Stomach (tissue), 4 donors: ENCODE measurements around the gene COL27A1.

Source experiments
- EP300 ChIP-seq: sonication (generic); formaldehyde crosslinking; IDR thresholded peaks from one replicate; pipeline ENCODE4 v1.6.1; 2017; ENCODE audit warnings: antibody characterized with exemption
- TF ChIP-seq, protein P1 (sequence below), 7 experiments: fragments of 450-650 bp in 4 of 7; fragments of 200-600 bp in 3 of 7; sonication (generic) in 3 of 7; IDR thresholded peaks; one replicate each; pipeline ENCODE4 v1.5.1; 2016 to 2019; ENCODE audit warnings: antibody characterized with exemption in 7 of 7, control low read depth in 2 of 7, mild to moderate bottlenecking in 1 of 7

DNA sequence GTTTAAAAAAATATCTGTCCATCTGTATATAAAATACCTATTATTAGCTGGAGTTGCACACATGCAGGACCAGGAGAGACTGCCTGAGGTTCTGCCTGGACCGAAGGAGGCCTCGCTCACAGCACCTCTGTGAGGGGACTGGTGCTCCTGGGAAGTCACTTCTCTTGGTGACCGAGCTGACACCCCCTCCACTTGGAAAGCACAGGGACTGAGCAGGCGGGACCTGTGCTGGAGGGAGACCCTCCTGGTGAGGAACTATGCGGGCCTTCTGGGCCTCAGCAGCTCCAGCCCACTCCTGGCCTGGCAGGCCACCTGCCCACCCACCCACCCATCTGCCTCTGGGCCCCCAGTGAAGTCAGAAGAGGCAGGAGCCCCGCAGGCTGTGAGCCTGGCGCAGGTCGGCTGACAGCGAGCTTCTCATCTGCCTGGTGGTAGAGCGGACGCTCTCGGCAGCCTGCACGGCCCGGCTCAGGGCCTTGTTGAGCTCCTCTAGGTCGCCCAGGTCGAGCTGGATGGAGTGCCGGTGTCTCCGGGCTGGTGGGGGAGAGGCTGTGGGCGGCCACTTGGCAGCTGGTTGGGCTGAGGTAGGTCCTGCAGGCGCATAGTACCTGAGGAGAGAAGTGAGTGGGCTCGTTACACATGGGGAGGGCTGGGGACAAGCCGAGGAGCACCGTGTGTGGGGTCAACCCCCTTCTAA lies 181.5 kb downstream of the COL27A1 start:
- TF ChIP-seq, protein P1, sequence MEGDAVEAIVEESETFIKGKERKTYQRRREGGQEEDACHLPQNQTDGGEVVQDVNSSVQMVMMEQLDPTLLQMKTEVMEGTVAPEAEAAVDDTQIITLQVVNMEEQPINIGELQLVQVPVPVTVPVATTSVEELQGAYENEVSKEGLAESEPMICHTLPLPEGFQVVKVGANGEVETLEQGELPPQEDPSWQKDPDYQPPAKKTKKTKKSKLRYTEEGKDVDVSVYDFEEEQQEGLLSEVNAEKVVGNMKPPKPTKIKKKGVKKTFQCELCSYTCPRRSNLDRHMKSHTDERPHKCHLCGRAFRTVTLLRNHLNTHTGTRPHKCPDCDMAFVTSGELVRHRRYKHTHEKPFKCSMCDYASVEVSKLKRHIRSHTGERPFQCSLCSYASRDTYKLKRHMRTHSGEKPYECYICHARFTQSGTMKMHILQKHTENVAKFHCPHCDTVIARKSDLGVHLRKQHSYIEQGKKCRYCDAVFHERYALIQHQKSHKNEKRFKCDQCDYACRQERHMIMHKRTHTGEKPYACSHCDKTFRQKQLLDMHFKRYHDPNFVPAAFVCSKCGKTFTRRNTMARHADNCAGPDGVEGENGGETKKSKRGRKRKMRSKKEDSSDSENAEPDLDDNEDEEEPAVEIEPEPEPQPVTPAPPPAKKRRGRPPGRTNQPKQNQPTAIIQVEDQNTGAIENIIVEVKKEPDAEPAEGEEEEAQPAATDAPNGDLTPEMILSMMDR (IDR thresholded peaks at IDR 0.05) = no peak
- no peak for TF ChIP-seq EP300
